ENCODE measurements around the gene CWC25. TPM values are rescaled to one million over a fixed set of nuclear protein-coding genes. Genes with fewer than 3 reads are reported as not detected.
"Not testable (repeated sequence)": the region's sequence is repeated elsewhere in the genome, so short reads cannot be mapped to it uniquely, and the experiment has no call there.

Gene CWC25
- total RNA-seq, 2 donors from 2014 or later, result 19.2 to 41.9 TPM

GRCh38 chr17:38798614-38799500 lies 26.3 kb downstream of the CWC25 start:
- Mint-ChIP-seq H3K36me3 (peaks cover 22 to 36% of the 10 kb centered on the region in 2 donors), H3K9me3 (no peaks in the 10 kb centered on the region), H3K27ac (peak overlapping the region; percentile 95 to 98)
- ATAC-seq, result peak; percentile 22 to 59
- peak; percentile 47 to 67 for DNase-seq (ENCODE audit: low spot score in 2 of 2)

DNA sequence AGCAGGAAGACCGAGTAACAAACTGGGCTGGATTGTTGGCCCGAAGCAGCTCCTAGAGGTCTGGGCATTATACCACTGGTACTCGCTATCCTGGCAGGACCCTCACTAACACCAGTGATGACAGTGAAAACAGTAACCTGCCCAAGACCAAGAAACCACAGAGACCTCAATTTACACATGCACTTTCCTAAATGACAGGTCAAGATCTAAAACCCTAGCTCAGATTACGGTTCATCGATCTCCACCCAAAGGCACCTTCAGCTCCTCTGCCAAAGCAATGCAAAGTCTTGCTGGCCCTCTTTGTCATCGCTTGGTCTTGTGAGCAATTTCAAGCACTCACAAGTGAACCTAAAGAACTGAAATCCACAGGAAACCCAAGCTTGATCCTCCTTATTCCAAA lies 27.3 kb downstream of the CWC25 start:
- peaks cover 22 to 32% of the 10 kb centered on the region in 2 donors for H3K36me3 Mint-ChIP-seq
- ATAC-seq (no peak), DNase-seq (ENCODE audit: low spot score in 2 of 2) (no peak)
- peak overlapping the region in 1 of 2 donors; percentile 95 for H3K27ac Mint-ChIP-seq
- no peaks in the 10 kb centered on the region for H3K9me3 Mint-ChIP-seq

- H3K36me3 Mint-ChIP-seq, result peaks cover 22 to 30% of the 10 kb centered on the region in 2 donors
These were observed 28.0 kb downstream of the CWC25 start for GRCh38 chr17:38797158-38797490.

GRCh38 chr17:38796451-38797157 lies 28.5 kb downstream of the CWC25 start:
- Mint-ChIP-seq H3K27ac (peak overlapping the region in 1 of 2 donors; percentile 95), H3K9me3 (no peaks in the 10 kb centered on the region), H3K36me3 (peaks cover 22 to 25% of the 10 kb centered on the region in 2 donors)
- DNase-seq (ENCODE audit: low spot score in 2 of 2), result no peak
- no peak for ATAC-seq

More at GRCh38 chr17:38797158-38797490, 28.0 kb downstream of the CWC25 start:
- Mint-ChIP-seq H3K27ac (peak overlapping the region in 1 of 2 donors; percentile 95), H3K9me3 (no peaks in the 10 kb centered on the region)
- no peak for DNase-seq (ENCODE audit: low spot score in 2 of 2)
- no peak for ATAC-seq

DNA sequence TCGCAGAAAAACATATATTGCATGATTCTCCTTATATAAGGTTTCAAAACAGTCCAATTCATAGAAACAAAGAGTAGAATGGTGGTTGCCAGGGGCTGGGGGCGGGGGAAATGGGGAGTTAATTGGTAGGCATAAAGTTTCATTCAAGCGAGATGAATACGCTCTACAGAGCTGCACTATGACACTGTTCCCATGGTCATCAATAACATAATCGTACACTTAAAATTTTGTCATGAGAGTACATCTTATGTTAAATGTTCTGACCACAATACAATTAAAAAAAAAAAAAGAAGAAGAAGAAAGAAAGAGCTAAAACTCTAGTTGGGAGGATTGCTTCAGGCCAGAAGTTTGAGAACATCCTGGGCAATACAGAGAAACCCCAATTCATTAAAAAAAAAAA lies 30.9 kb downstream of the CWC25 start:
- no peak for DNase-seq (ENCODE audit: low spot score in 2 of 2)
- Mint-ChIP-seq H3K36me3 (peaks cover 17 to 19% of the 10 kb centered on the region in 2 donors), H3K27ac (no peak overlapping the region), H3K9me3 (no peaks in the 10 kb centered on the region)
- ATAC-seq, result no peak

DNA sequence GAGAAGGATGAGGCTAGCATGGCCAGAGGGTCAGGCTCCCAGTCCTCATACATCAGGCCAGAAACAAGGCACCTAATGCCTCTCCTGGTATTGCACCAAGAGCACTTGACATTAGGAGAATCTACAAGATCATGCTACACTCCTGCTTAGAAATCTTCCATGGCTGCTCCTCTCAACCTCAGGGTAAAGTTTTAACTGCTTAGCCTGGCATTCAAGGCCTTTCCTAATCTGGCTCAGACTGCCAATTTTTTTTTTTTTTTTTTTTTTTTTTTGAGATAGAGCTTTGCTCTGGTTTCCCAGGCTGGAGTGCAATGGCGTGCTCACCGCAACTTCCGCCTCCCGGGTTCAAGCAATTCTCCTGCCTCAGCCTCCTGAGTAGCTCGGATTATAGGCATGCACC lies 34.0 kb downstream of the CWC25 start:
- DNase-seq (ENCODE audit: low spot score in 2 of 2) (no peak), ATAC-seq (no peak)
- no peaks in the 10 kb centered on the region for H3K9me3 Mint-ChIP-seq
- H3K27ac Mint-ChIP-seq, result no peak overlapping the region
- peaks cover 0 to under 1% of the 10 kb centered on the region in 2 donors for H3K36me3 Mint-ChIP-seq

GRCh38 chr17:38790148-38790707 lies 34.9 kb downstream of the CWC25 start:
- not testable (repeated sequence) for H3K27ac Mint-ChIP-seq; H3K9me3 Mint-ChIP-seq; ATAC-seq; H3K36me3 Mint-ChIP-seq; DNase-seq (ENCODE audit: low spot score in 2 of 2)

GRCh38 chr17:38789185-38789584 lies 35.9 kb downstream of the CWC25 start:
- no peak overlapping the region for H3K27ac Mint-ChIP-seq
- H3K9me3 Mint-ChIP-seq, result no peaks in the 10 kb centered on the region
- no peak for DNase-seq (ENCODE audit: low spot score in 2 of 2)
- H3K36me3 Mint-ChIP-seq, result peaks cover 0 to 8% of the 10 kb centered on the region in 2 donors
- ATAC-seq, result no peak

DNA sequence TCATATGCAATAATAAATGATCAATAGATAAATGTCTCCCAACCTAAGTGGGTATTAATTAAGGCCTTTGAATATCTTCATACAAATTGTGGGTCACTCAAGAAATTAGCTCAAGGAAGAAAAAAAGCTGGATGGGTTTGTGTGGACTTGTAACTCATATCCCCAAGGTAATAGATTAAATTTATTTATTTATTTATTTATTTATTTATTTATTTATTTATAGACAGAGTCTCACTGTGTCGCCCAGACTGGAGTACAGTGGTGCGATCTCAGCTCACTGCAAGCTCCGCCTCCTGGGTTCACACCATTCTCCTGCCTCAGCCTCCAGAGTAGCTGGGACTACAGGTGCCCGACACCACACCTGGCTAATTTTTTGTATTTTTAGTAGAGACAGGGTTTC lies 37.1 kb downstream of the CWC25 start:
- ATAC-seq; H3K9me3 Mint-ChIP-seq; DNase-seq (ENCODE audit: low spot score in 2 of 2): not testable (repeated sequence)

DNA sequence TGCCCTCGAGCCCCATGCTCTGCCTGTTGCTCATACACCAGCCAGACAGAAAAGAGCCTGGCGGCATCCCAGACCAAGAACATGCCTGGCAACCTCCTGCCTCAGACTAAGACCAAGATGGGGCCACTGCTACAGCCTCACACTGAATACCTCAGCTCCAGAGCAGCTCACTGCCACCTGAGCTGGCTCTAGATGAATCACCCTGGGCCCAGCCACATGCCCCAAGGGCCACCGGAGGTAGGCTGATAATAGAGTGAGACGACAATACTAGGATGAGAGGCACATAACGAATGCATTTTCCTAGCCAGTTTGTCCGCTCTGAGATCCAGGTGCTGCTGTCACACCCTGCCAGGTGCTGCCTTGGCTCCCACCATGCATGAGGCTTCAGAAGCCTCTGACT lies 38.7 kb downstream of the CWC25 start:
- DNase-seq (ENCODE audit: low spot score in 2 of 2), result no peak
- ATAC-seq, result no peak
- no peak overlapping the region for H3K27ac Mint-ChIP-seq
- peaks cover 0 to 8% of the 10 kb centered on the region in 2 donors for H3K36me3 Mint-ChIP-seq
- H3K9me3 Mint-ChIP-seq, result no peaks in the 10 kb centered on the region

More for the DNA sequence above, 37.1 kb downstream of the CWC25 start:
- H3K36me3 Mint-ChIP-seq, H3K27ac Mint-ChIP-seq: not testable (repeated sequence)

DNA sequence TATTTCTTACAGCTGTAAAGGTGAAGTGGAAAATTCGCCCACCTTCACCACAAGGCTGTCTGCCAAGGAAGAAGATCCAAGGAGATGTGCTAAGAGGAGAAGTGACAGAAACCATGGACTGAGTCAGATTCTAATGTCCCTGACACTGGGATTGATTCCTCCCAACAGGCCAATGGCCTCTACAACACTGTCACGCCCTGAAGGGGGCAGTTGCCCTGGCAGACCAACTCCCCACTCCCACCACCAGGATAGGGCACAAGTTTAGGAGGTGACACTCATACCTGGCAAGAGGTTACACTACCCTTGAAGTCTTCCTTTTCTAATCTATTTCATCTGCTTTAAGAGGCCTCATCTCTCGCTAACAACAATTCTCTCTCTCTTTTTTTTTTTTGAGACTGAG lies 41.9 kb downstream of the CWC25 start:
- Mint-ChIP-seq H3K27ac (no peak overlapping the region), H3K9me3 (no peaks in the 10 kb centered on the region), H3K36me3 (peaks cover 0 to 8% of the 10 kb centered on the region in 2 donors)
- ATAC-seq, result no peak
- DNase-seq (ENCODE audit: low spot score in 2 of 2), result no peak

GRCh38 chr17:38779965-38780752 lies 45.0 kb downstream of the CWC25 start:
- no peaks in the 10 kb centered on the region for H3K36me3 Mint-ChIP-seq
- DNase-seq (ENCODE audit: low spot score in 2 of 2) (no peak), ATAC-seq (no peak)
- peak overlapping the region in 1 of 2 donors; percentile 60 for H3K27ac Mint-ChIP-seq
- H3K9me3 Mint-ChIP-seq, result no peaks in the 10 kb centered on the region

- Mint-ChIP-seq H3K27ac (no peak overlapping the region), H3K36me3 (peaks cover 0 to 4% of the 10 kb centered on the region in 2 donors), H3K9me3 (no peaks in the 10 kb centered on the region)
- DNase-seq (ENCODE audit: low spot score in 2 of 2), result no peak
- ATAC-seq, result no peak
These were observed 47.4 kb downstream of the CWC25 start for GRCh38 chr17:38777641-38778250.

GRCh38 chr17:38773258-38773657 lies 51.9 kb downstream of the CWC25 start:
- no peak for ATAC-seq
- H3K36me3 Mint-ChIP-seq, result peaks cover 0 to 4% of the 10 kb centered on the region in 2 donors

GRCh38 chr17:38768417-38768816 lies 56.7 kb downstream of the CWC25 start:
- no peak for DNase-seq (ENCODE audit: low spot score in 2 of 2)
- peak overlapping the region in 1 of 2 donors; percentile 65 for H3K27ac Mint-ChIP-seq
- ATAC-seq, result no peak
- no peaks in the 10 kb centered on the region for H3K9me3 Mint-ChIP-seq
- H3K36me3 Mint-ChIP-seq, result peaks cover 3 to 18% of the 10 kb centered on the region in 2 donors

More at GRCh38 chr17:38773258-38773657, 51.9 kb downstream of the CWC25 start:
- H3K9me3 Mint-ChIP-seq, result no peaks in the 10 kb centered on the region
- DNase-seq (ENCODE audit: low spot score in 2 of 2), result no peak
- peak overlapping the region in 1 of 2 donors; percentile 49 for H3K27ac Mint-ChIP-seq

GRCh38 chr17:38766341-38766740 lies 58.8 kb downstream of the CWC25 start:
- Mint-ChIP-seq H3K9me3 (no peaks in the 10 kb centered on the region), H3K36me3 (peaks cover 0 to 22% of the 10 kb centered on the region in 2 donors), H3K27ac (peak overlapping the region; percentile 23 to 96)
- no peak for ATAC-seq
- DNase-seq (ENCODE audit: low spot score in 2 of 2), result no peak
